ENCODE results near the gene SELL.

SELL gene

DNA sequence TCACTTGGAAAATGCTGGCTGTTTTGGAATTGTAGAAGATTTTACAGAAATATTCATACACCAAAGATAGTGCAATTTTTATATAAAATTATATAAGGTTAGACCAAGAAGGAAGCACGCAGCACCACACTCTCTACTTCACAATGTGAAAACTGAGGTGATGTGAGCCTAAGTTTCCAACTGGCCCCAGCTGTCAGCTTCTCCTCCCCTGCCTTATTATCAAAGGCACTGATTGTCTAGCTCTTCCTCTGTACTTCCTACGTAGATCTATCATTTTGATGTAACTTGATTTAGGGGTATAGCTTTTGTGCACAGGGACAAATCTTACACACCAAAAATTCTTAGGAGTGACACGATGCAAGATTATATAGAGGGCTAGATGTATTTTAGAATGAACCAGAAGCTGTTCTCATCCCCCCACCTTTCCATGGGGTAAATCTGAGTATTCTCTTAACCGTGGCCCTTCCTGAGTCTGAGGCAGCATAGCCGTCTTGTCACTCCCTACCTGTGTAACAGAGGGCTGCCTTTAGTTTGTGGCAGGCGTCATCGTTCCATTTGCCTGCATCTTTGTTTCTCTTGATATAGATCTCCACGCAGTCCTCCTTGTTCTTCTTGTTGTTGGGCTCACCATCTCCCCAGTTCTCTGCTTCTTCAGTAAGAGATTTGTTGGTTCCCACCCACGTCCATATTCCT, 3.4 kb downstream of the SELL start:
- no peak overlapping the region for H3K4me3 ChIP-seq (ENCODE audit: low read depth, low read length)
- peaks cover 3% of the 10 kb centered on the region for H3K4me1 ChIP-seq (ENCODE audit: control insufficient read depth, insufficient read depth, low read length, unreplicated experiment)
- H3K27me3 ChIP-seq (ENCODE audit: insufficient read depth, low read length): peaks cover 67% of the 10 kb centered on the region
- H3K36me3 ChIP-seq (ENCODE audit: insufficient read depth, low read length): no peaks in the 10 kb centered on the region
- H3K27ac ChIP-seq (ENCODE audit: low read depth, low read length): no peak overlapping the region
- no peaks in the 10 kb centered on the region for H3K79me2 ChIP-seq (ENCODE audit: control insufficient read depth, insufficient read depth, low read length, unreplicated experiment)
- no peak overlapping the region for H2AFZ ChIP-seq (ENCODE audit: low read length, unreplicated experiment)

DNA sequence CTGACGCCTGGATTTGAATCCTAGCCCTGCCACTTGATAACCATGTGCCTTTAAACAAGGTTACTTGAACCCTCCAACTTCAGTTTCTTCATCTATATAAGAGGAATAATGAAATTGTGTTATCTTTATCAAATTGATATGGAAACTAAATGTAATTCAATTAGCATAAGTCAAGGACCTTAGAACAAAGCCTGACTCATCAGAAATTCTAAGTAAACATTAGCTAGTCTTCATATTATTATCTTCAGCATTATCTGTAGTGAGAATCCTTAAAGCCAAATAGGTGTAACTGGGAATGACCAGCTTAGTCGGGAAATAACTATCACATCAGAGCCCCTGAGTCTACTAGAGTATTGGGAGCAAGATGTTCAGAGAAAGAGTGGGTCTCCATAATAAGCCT, 6.6 kb downstream of the SELL start:
- Histone ChIP-seq H3K79me2 (ENCODE audit: control insufficient read depth, insufficient read depth, low read length, unreplicated experiment) (no peaks in the 10 kb centered on the region), H3K27me3 (ENCODE audit: insufficient read depth, low read length) (peaks cover 65% of the 10 kb centered on the region), H2AFZ (ENCODE audit: low read length, unreplicated experiment) (no peak overlapping the region), H3K36me3 (ENCODE audit: insufficient read depth, low read length) (no peaks in the 10 kb centered on the region), H3K4me3 (ENCODE audit: low read depth, low read length) (no peak overlapping the region), H3K27ac (ENCODE audit: low read depth, low read length) (no peak overlapping the region), H3K4me1 (ENCODE audit: control insufficient read depth, insufficient read depth, low read length, unreplicated experiment) (no peaks in the 10 kb centered on the region)

- H3K79me2 ChIP-seq (ENCODE audit: control insufficient read depth, insufficient read depth, low read length, unreplicated experiment): no peaks in the 10 kb centered on the region
- H2AFZ ChIP-seq (ENCODE audit: low read length, unreplicated experiment): no peak overlapping the region
- H3K36me3 ChIP-seq (ENCODE audit: insufficient read depth, low read length): no peaks in the 10 kb centered on the region
- H3K27ac ChIP-seq (ENCODE audit: low read depth, low read length): no peak overlapping the region
- peaks cover 44% of the 10 kb centered on the region for H3K27me3 ChIP-seq (ENCODE audit: insufficient read depth, low read length)
- H3K4me1 ChIP-seq (ENCODE audit: control insufficient read depth, insufficient read depth, low read length, unreplicated experiment): no peaks in the 10 kb centered on the region
- H3K4me3 ChIP-seq (ENCODE audit: low read depth, low read length): no peak overlapping the region
These were observed 10.0 kb downstream of the SELL start for GRCh38 chr1:169701261-169702005.

DNA sequence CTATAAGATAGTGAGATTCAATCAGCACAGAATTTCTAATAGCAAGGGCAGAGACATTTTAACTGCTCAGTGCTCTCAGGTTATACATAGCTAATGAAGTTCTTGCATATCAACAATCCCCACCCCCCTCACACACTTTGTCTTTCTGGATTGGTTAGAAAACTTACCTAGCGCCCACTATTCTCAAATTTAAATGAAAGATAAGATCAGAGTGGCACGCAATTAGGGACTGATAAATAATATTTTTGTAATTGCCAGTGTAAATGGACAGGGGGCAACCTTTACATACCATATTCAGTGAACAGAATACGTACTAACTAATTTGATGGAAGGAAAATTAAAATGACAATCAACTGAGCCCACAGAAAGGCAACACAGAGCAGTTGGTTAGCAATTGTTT, 11.7 kb downstream of the SELL start:
- no peak overlapping the region for H3K4me3 ChIP-seq (ENCODE audit: low read depth, low read length)
- no peaks in the 10 kb centered on the region for H3K79me2 ChIP-seq (ENCODE audit: control insufficient read depth, insufficient read depth, low read length, unreplicated experiment)
- H3K27me3 ChIP-seq (ENCODE audit: insufficient read depth, low read length): peaks cover 35% of the 10 kb centered on the region; the same call in 1 of the 2 replicates
- no peak overlapping the region for H2AFZ ChIP-seq (ENCODE audit: low read length, unreplicated experiment)
- H3K36me3 ChIP-seq (ENCODE audit: insufficient read depth, low read length): no peaks in the 10 kb centered on the region
- H3K27ac ChIP-seq (ENCODE audit: low read depth, low read length): no peak overlapping the region
- no peaks in the 10 kb centered on the region for H3K4me1 ChIP-seq (ENCODE audit: control insufficient read depth, insufficient read depth, low read length, unreplicated experiment)

GRCh38 chr1:169698976-169699375, 12.4 kb downstream of the SELL start:
- Histone ChIP-seq H3K36me3 (ENCODE audit: insufficient read depth, low read length) (no peaks in the 10 kb centered on the region), H3K27ac (ENCODE audit: low read depth, low read length) (no peak overlapping the region), H3K27me3 (ENCODE audit: insufficient read depth, low read length) (peaks cover 27% of the 10 kb centered on the region; the same call in 1 of the 2 replicates), H3K4me1 (ENCODE audit: control insufficient read depth, insufficient read depth, low read length, unreplicated experiment) (no peaks in the 10 kb centered on the region), H2AFZ (ENCODE audit: low read length, unreplicated experiment) (no peak overlapping the region), H3K79me2 (ENCODE audit: control insufficient read depth, insufficient read depth, low read length, unreplicated experiment) (no peaks in the 10 kb centered on the region), H3K4me3 (ENCODE audit: low read depth, low read length) (no peak overlapping the region)

DNA sequence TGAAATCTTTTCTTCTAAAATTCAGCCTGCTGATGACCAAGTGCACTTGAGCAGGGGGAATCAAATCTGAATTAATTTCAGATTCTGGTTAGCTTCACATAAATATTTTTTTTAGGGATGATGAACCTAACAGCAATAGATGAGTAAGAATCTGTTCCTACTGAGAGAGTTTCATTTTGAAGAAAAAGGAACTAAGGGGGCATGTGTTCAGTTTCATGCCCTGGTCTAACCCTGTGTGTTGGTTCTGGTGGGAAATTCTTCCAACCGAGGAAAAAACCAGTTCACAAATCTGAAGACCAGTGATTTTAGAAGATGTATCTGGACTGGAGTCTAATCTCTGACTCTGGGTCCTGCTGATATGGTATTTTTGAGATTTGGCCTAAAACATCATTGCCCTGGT, 13.7 kb downstream of the SELL start:
- Histone ChIP-seq H3K4me1 (ENCODE audit: control insufficient read depth, insufficient read depth, low read length, unreplicated experiment) (no peaks in the 10 kb centered on the region), H3K27me3 (ENCODE audit: insufficient read depth, low read length) (peaks cover 21% of the 10 kb centered on the region; the same call in 1 of the 2 replicates), H3K4me3 (ENCODE audit: low read depth, low read length) (no peak overlapping the region), H3K36me3 (ENCODE audit: insufficient read depth, low read length) (no peaks in the 10 kb centered on the region), H3K79me2 (ENCODE audit: control insufficient read depth, insufficient read depth, low read length, unreplicated experiment) (no peaks in the 10 kb centered on the region), H2AFZ (ENCODE audit: low read length, unreplicated experiment) (no peak overlapping the region), H3K27ac (ENCODE audit: low read depth, low read length) (no peak overlapping the region)

GRCh38 chr1:169696273-169697100, 14.9 kb downstream of the SELL start:
- Histone ChIP-seq H3K27ac (ENCODE audit: low read depth, low read length) (no peak overlapping the region), H3K4me1 (ENCODE audit: control insufficient read depth, insufficient read depth, low read length, unreplicated experiment) (no peaks in the 10 kb centered on the region), H3K79me2 (ENCODE audit: control insufficient read depth, insufficient read depth, low read length, unreplicated experiment) (no peaks in the 10 kb centered on the region)

GRCh38 chr1:169694304-169695075, 16.9 kb downstream of the SELL start:
- Histone ChIP-seq H3K4me1 (ENCODE audit: control insufficient read depth, insufficient read depth, low read length, unreplicated experiment) (no peaks in the 10 kb centered on the region), H2AFZ (ENCODE audit: low read length, unreplicated experiment) (no peak overlapping the region), H3K79me2 (ENCODE audit: control insufficient read depth, insufficient read depth, low read length, unreplicated experiment) (no peaks in the 10 kb centered on the region), H3K4me3 (ENCODE audit: low read depth, low read length) (no peak overlapping the region), H3K27ac (ENCODE audit: low read depth, low read length) (no peak overlapping the region), H3K27me3 (ENCODE audit: insufficient read depth, low read length) (peaks cover 17% of the 10 kb centered on the region; the same call in 1 of the 2 replicates), H3K36me3 (ENCODE audit: insufficient read depth, low read length) (no peaks in the 10 kb centered on the region)

More at GRCh38 chr1:169696273-169697100, 14.9 kb downstream of the SELL start:
- Histone ChIP-seq H3K4me3 (ENCODE audit: low read depth, low read length) (no peak overlapping the region), H2AFZ (ENCODE audit: low read length, unreplicated experiment) (no peak overlapping the region), H3K27me3 (ENCODE audit: insufficient read depth, low read length) (peaks cover 17% of the 10 kb centered on the region; the same call in 1 of the 2 replicates), H3K36me3 (ENCODE audit: insufficient read depth, low read length) (no peaks in the 10 kb centered on the region)

- no peaks in the 10 kb centered on the region for H3K79me2 ChIP-seq (ENCODE audit: control insufficient read depth, insufficient read depth, low read length, unreplicated experiment)
- H3K36me3 ChIP-seq (ENCODE audit: insufficient read depth, low read length): no peaks in the 10 kb centered on the region
- no peak overlapping the region for H2AFZ ChIP-seq (ENCODE audit: low read length, unreplicated experiment)
- no peak overlapping the region for H3K4me3 ChIP-seq (ENCODE audit: low read depth, low read length)
- H3K4me1 ChIP-seq (ENCODE audit: control insufficient read depth, insufficient read depth, low read length, unreplicated experiment): no peaks in the 10 kb centered on the region
- H3K27me3 ChIP-seq (ENCODE audit: insufficient read depth, low read length): peaks cover 16% of the 10 kb centered on the region; the same call in 1 of the 2 replicates
- H3K27ac ChIP-seq (ENCODE audit: low read depth, low read length): no peak overlapping the region
These were observed 18.5 kb downstream of the SELL start for GRCh38 chr1:169692756-169693460.
